Lung microvascular endothelial cell (primary cell): Measurements from ENCODE around the gene ZNF277. TPM values are rescaled to one million over a fixed set of nuclear protein-coding genes. Genes with fewer than 3 reads are reported as not detected.

ENCODE experiments used
- DNase-seq, 2 donors: peaks; one replicate each; pipeline versions ENCODE4 v3.0.0 to v3.0.0-alpha.2; 2010; ENCODE audit warnings: low read depth in 2 of 2
- total RNA-seq: library from RNA; depleted of rRNA; stranded (reverse); fragments of >200 nt; gene quantifications from 2 replicates; pipeline ENCODE4 v1.2.1, GENCODE V29; 2014

ZNF277 gene
- total RNA-seq: 34.9 and 45.3 TPM in 2 replicates

GRCh38 chr7:112206238-112206990 is at the start of gene ZNF277, which contains the start of gene DOCK4:
TSS of gene ZNF277 (plus strand) at chr7:112206695. CDS start at chr7:112206717, 22 bp downstream.
TSS of gene DOCK4 (minus strand) at chr7:112206399. CDS start at chr7:112206138, 261 bp downstream.
- DNase-seq: peak; percentile 99

GRCh38 chr7:112157072-112157471 is 49.4 kb upstream of the ZNF277 start:
- DNase-seq: peak in 1 of 2 donors; percentile 29

- DNase-seq: no peak
Observed at GRCh38 chr7:112159351-112159750, 47.1 kb upstream of the ZNF277 start.

- DNase-seq: peak; percentile 31 to 70
Observed at GRCh38 chr7:112160130-112160770, 46.2 kb upstream of the ZNF277 start.

- DNase-seq: peak; percentile 41 to 51
Observed at GRCh38 chr7:112160771-112161150, 45.7 kb upstream of the ZNF277 start.

- peak in 1 of 2 donors; percentile 51 for DNase-seq
Observed at GRCh38 chr7:112161253-112162141, 45.0 kb upstream of the ZNF277 start.

- DNase-seq: peak; percentile 97 to 99
Observed at GRCh38 chr7:112162142-112162766, 44.2 kb upstream of the ZNF277 start.

GRCh38 chr7:112162784-112163506 is 43.5 kb upstream of the ZNF277 start:
- DNase-seq: peak in 1 of 2 donors; percentile 42

GRCh38 chr7:112167147-112167546 is 39.3 kb upstream of the ZNF277 start:
- peak in 1 of 2 donors; percentile 79 for DNase-seq

GRCh38 chr7:112168915-112169314 is 37.6 kb upstream of the ZNF277 start:
- no peak for DNase-seq

- DNase-seq: no peak
Observed at GRCh38 chr7:112171673-112172072, 34.8 kb upstream of the ZNF277 start.

- peak; percentile 78 to 81 for DNase-seq
Observed at GRCh38 chr7:112172870-112173567, 33.5 kb upstream of the ZNF277 start.

GRCh38 chr7:112173568-112173905 is 33.0 kb upstream of the ZNF277 start:
- DNase-seq: peak in 1 of 2 donors; percentile 18

- no peak for DNase-seq
Observed at GRCh38 chr7:112174192-112174591, 32.3 kb upstream of the ZNF277 start.

- DNase-seq: peak in 1 of 2 donors; percentile 84
Observed at GRCh38 chr7:112176241-112176640, 30.3 kb upstream of the ZNF277 start.

GRCh38 chr7:112176693-112177415 is 29.6 kb upstream of the ZNF277 start:
- no peak for DNase-seq

GRCh38 chr7:112180223-112180622 is 26.3 kb upstream of the ZNF277 start:
- DNase-seq: no peak

- peak; percentile 31 to 67 for DNase-seq
Observed at GRCh38 chr7:112182749-112183148, 23.7 kb upstream of the ZNF277 start.

- no peak for DNase-seq
Observed at GRCh38 chr7:112183266-112183665, 23.2 kb upstream of the ZNF277 start.
